HG03457 (cell line): ENCODE results near the gene TAOK1.
"Not testable (repeated sequence)": the region's sequence is repeated elsewhere in the genome, so short reads cannot be mapped to it uniquely, and the experiment has no call there.

ENCODE experiments used
- ATAC-seq: cut with Tn5 transposase; IDR thresholded peaks from one replicate; pipeline ENCODE4 v1.9.1; 2021; ENCODE audit warnings: moderate number of reproducible peaks; ENCODE audit not compliant: unreplicated experiment

The TAOK1 gene

DNA sequence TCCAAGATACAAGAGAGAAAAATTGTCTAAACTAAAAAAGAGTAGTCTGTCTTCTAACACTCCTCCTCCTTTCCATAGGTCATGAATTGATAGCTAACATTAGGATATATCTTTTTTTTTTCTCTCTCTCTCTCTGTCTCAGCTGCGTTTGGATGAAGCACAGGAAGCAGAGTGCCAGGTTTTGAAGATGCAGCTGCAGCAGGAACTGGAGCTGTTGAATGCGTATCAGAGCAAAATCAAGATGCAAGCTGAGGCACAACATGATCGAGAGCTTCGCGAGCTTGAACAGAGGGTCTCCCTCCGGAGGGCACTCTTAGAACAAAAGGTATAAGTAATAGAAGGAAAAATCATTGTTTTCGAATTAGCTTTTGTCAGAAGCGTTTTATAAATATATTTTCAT, 143.8 kb downstream of the TAOK1 start:
- ATAC-seq = no peak

GRCh38 chr17:29544066-29544465, 153.9 kb downstream of the TAOK1 start:
- ATAC-seq = no peak

DNA sequence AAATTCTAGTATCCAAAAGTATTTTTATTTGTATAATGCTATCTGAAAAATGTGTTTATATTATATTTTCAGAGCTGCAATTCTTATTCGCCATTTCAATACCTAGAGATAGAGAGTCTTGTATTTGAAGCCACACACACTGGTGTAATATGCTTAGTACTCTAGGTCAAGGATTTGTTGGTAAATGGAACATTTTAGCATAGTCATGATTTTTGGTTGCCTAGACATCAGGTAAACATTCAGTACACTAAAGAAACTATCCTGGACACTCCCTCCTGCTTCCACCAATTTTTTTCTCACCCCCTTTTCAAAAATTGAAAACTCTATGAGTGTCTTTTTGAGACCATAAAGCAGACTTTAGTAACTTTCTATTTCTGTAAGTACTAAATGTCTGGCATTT, 155.9 kb downstream of the TAOK1 start:
- no peak for ATAC-seq

GRCh38 chr17:29546830-29547229, 156.7 kb downstream of the TAOK1 start:
- no peak for ATAC-seq

GRCh38 chr17:29549177-29549923, 159.2 kb downstream of the TAOK1 start:
- ATAC-seq = no peak

GRCh38 chr17:29555840-29556239, 165.7 kb downstream of the TAOK1 start:
- no peak for ATAC-seq

- ATAC-seq = no peak
These were observed 167.0 kb downstream of the TAOK1 start for GRCh38 chr17:29557085-29557738.

DNA sequence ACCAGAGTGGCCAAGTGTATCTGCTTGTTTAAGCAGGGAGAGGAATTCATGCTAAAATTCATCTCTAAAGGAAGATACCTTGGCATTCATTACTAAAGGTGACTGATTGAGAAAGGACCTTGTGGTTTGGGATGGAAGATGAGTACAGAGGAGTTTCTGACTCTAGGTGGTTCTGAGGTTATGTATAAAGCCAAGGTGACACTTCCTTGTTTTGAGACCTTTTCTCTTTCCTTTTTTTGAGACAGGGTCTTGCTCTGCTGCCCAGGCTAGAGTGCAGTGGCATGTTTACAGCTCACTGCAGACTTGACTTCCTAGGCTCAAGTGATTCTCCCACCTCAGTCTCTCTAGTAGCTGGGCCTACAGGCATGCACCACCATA, 167.6 kb downstream of the TAOK1 start:
- ATAC-seq = no peak

DNA sequence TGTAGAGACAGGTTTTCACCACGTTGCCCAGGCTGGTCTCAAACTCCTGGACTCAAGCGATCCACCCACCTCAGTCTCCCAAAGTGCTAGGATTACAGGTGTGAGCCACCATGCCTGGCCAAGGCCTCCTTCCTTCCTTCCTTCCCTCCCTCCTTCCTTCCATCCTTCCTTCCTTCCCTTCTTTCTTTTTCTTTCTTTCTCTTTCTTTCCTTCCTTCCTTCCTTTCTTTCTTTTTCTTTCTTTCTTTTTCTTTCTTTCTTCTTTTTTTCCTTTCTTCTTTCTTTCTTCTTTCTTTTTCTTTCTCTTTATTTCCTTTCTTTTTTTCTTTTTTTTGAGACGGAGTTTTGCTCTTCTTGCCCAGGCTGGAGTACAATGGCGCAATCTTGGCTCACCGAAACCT, 168.0 kb downstream of the TAOK1 start:
- ATAC-seq = not testable (repeated sequence)

GRCh38 chr17:29559640-29560039, 169.5 kb downstream of the TAOK1 start:
- no peak for ATAC-seq

GRCh38 chr17:29560316-29560715, 170.2 kb downstream of the TAOK1 start:
- ATAC-seq = no peak

DNA sequence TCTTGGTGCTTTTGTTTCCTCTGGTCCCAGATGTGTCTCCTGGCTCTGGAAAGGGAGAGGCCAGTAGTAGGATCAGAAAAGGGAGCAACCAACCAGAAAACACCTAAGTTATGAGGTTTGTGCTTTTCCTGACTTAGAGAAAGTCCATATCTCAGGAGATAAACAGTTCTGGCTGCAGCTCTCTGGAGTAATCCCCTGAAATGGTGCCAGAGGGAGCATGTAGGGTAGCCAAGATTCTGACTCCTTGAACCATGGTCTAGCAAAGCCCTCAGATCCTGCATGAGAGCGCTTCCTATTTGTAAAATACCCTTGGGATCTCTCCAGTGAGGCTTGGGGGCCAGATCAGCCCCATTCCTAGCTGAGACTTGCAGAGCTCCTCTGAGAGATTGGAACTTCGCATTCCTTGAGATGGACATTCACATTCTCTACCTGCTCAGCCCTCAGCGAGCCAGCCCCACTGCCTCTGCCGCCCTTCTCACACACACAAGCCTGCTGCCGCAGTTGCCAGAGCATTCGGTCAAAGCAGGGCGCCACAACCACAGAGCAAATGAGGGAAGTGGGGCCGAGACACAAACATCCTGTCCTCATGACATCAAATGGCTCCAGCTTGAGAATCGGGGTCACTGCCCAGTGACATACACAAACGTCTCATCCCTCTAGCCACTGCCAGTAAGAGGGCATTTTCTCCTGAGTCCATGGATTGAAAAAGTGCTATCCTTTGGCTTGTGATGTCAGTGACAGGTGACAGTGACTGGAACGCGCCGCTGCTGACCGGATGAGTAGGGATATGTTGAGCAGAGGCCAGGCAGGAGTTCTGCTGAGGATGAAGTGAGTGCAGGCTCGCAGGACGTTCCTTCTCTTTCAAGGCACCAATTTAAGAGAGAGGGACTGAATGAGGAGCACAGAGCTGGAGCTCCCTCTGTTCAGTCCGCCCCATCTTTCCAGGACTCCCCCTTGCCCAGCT, 171.7 kb downstream of the TAOK1 start:
- no peak for ATAC-seq

GRCh38 chr17:29562615-29563014, 172.5 kb downstream of the TAOK1 start:
- ATAC-seq = no peak

GRCh38 chr17:29563816-29564215, 173.7 kb downstream of the TAOK1 start:
- no peak for ATAC-seq

- ATAC-seq = no peak
These were observed 175.7 kb downstream of the TAOK1 start for GRCh38 chr17:29565643-29566472.

GRCh38 chr17:29566473-29567303, 176.5 kb downstream of the TAOK1 start, which contains the start of gene ABHD15:
Gene ABHD15, minus strand, starts transcription at chr17:29567037. Its CDS starts 71 bp downstream, at chr17:29566966.
- ATAC-seq = no peak

GRCh38 chr17:29567304-29567553, 177.1 kb downstream of the TAOK1 start:
- ATAC-seq = no peak

- peak; percentile 32 for ATAC-seq
These were observed 177.6 kb downstream of the TAOK1 start for GRCh38 chr17:29567554-29568330.
